ENCODE results near the gene ZNF276. TPM values are rescaled to one million over a fixed set of nuclear protein-coding genes. Genes with fewer than 3 reads are reported as not detected.

Gene ZNF276
- polyA plus RNA-seq, 4 donors = 19.3 to 37.1 (median 28.2) TPM

GRCh38 chr16:89733322-89733721, 12.0 kb downstream of the ZNF276 start:
- no peaks in the 10 kb centered on the region for H3K4me1 ChIP-seq (ENCODE audit: control insufficient read depth in 3 of 3, insufficient read depth in 2 of 3, low read depth in 1 of 3, low read length in 2 of 3)
- peaks cover 18 to 100% (median 42%) of the 10 kb centered on the region in 3 donors for H3K36me3 ChIP-seq (ENCODE audit: control insufficient read depth in 3 of 3, insufficient read depth in 2 of 3, low read depth in 1 of 3, low read length in 3 of 3)
- 86 to 89% (median 88%) methylated on average over 17 of the region's 17 CpGs for whole genome bisulfite sequencing, 3 donors
- H3K27ac ChIP-seq (ENCODE audit: low read depth in 1 of 3, low read length in 2 of 3) = no peak overlapping the region
- H3K9me3 ChIP-seq (ENCODE audit: control insufficient read depth in 2 of 2, insufficient read depth in 1 of 2, low read depth in 1 of 2, low read length in 1 of 2) = no peaks in the 10 kb centered on the region
- no peak for DNase-seq
- FAIRE-seq = no peak
- no peaks in the 10 kb centered on the region for H3K27me3 ChIP-seq (ENCODE audit: control insufficient read depth in 3 of 3, insufficient read depth in 3 of 3, low read length in 3 of 3)
- no peak overlapping the region for H3K4me3 ChIP-seq (ENCODE audit: low read depth in 1 of 3, low read length in 3 of 3)

- DNase-seq (no peak), FAIRE-seq (no peak)
- Histone ChIP-seq H3K27ac (ENCODE audit: low read depth in 1 of 3, low read length in 2 of 3) (no peak overlapping the region), H3K27me3 (ENCODE audit: control insufficient read depth in 3 of 3, insufficient read depth in 3 of 3, low read length in 3 of 3) (no peaks in the 10 kb centered on the region), H3K4me3 (ENCODE audit: low read depth in 1 of 3, low read length in 3 of 3) (no peak overlapping the region), H3K36me3 (ENCODE audit: control insufficient read depth in 3 of 3, insufficient read depth in 2 of 3, low read depth in 1 of 3, low read length in 3 of 3) (peaks cover 21 to 100% (median 45%) of the 10 kb centered on the region in 3 donors), H3K9me3 (ENCODE audit: control insufficient read depth in 2 of 2, insufficient read depth in 1 of 2, low read depth in 1 of 2, low read length in 1 of 2) (no peaks in the 10 kb centered on the region), H3K4me1 (ENCODE audit: control insufficient read depth in 3 of 3, insufficient read depth in 2 of 3, low read depth in 1 of 3, low read length in 2 of 3) (no peaks in the 10 kb centered on the region)
- 92 to 93% (median 92%) methylated on average over 21 of the region's 21 CpGs for WGBS, 3 donors
Measured at GRCh38 chr16:89733792-89734191, 12.5 kb downstream of the ZNF276 start.

GRCh38 chr16:89736554-89736953, 15.2 kb downstream of the ZNF276 start:
- Histone ChIP-seq H3K27ac (ENCODE audit: low read depth in 1 of 3, low read length in 2 of 3) (no peak overlapping the region), H3K9me3 (ENCODE audit: control insufficient read depth in 2 of 2, insufficient read depth in 1 of 2, low read depth in 1 of 2, low read length in 1 of 2) (no peaks in the 10 kb centered on the region), H3K36me3 (ENCODE audit: control insufficient read depth in 3 of 3, insufficient read depth in 2 of 3, low read depth in 1 of 3, low read length in 3 of 3) (peaks cover 22 to 98% (median 39%) of the 10 kb centered on the region in 3 donors), H3K4me3 (ENCODE audit: low read depth in 1 of 3, low read length in 3 of 3) (no peak overlapping the region), H3K4me1 (ENCODE audit: control insufficient read depth in 3 of 3, insufficient read depth in 2 of 3, low read depth in 1 of 3, low read length in 2 of 3) (no peaks in the 10 kb centered on the region), H3K27me3 (ENCODE audit: control insufficient read depth in 3 of 3, insufficient read depth in 3 of 3, low read length in 3 of 3) (no peaks in the 10 kb centered on the region)
- WGBS, 3 donors = 97 to 100% (median 98%) methylated on average over 2 to 3 of the region's 3 CpGs
- no peak for DNase-seq
- FAIRE-seq = no peak

GRCh38 chr16:89737341-89738071, 16.2 kb downstream of the ZNF276 start:
- H3K27me3 ChIP-seq (ENCODE audit: control insufficient read depth in 3 of 3, insufficient read depth in 3 of 3, low read length in 3 of 3) = no peaks in the 10 kb centered on the region
- no peaks in the 10 kb centered on the region for H3K9me3 ChIP-seq (ENCODE audit: control insufficient read depth in 2 of 2, insufficient read depth in 1 of 2, low read depth in 1 of 2, low read length in 1 of 2)
- peaks cover 22 to 98% (median 33%) of the 10 kb centered on the region in 3 donors for H3K36me3 ChIP-seq (ENCODE audit: control insufficient read depth in 3 of 3, insufficient read depth in 2 of 3, low read depth in 1 of 3, low read length in 3 of 3)
- no peak overlapping the region for H3K27ac ChIP-seq (ENCODE audit: low read depth in 1 of 3, low read length in 2 of 3)
- DNase-seq (peak in 1 of 2 donors; percentile 36), FAIRE-seq (no peak)
- WGBS, 3 donors = 78 to 90% (median 84%) methylated on average over 20 of the region's 20 CpGs
- no peak overlapping the region for H3K4me3 ChIP-seq (ENCODE audit: low read depth in 1 of 3, low read length in 3 of 3)
- no peaks in the 10 kb centered on the region for H3K4me1 ChIP-seq (ENCODE audit: control insufficient read depth in 3 of 3, insufficient read depth in 2 of 3, low read depth in 1 of 3, low read length in 2 of 3)

- Histone ChIP-seq H3K36me3 (ENCODE audit: control insufficient read depth in 3 of 3, insufficient read depth in 2 of 3, low read depth in 1 of 3, low read length in 3 of 3) (peaks cover 19 to 97% (median 32%) of the 10 kb centered on the region in 3 donors), H3K9me3 (ENCODE audit: control insufficient read depth in 2 of 2, insufficient read depth in 1 of 2, low read depth in 1 of 2, low read length in 1 of 2) (no peaks in the 10 kb centered on the region), H3K4me3 (ENCODE audit: low read depth in 1 of 3, low read length in 3 of 3) (no peak overlapping the region), H3K27me3 (ENCODE audit: control insufficient read depth in 3 of 3, insufficient read depth in 3 of 3, low read length in 3 of 3) (no peaks in the 10 kb centered on the region), H3K4me1 (ENCODE audit: control insufficient read depth in 3 of 3, insufficient read depth in 2 of 3, low read depth in 1 of 3, low read length in 2 of 3) (no peaks in the 10 kb centered on the region), H3K27ac (ENCODE audit: low read depth in 1 of 3, low read length in 2 of 3) (no peak overlapping the region)
- FAIRE-seq (no peak), DNase-seq (no peak)
- 88 to 95% (median 90%) methylated on average over 14 of the region's 14 CpGs for WGBS, 3 donors
Measured at GRCh38 chr16:89738072-89738377, 16.7 kb downstream of the ZNF276 start.

GRCh38 chr16:89738538-89739317, 17.4 kb downstream of the ZNF276 start:
- no peak for FAIRE-seq

GRCh38 chr16:89739383-89739782, 18.0 kb downstream of the ZNF276 start:
- Histone ChIP-seq H3K27ac (ENCODE audit: low read depth in 1 of 3, low read length in 2 of 3) (no peak overlapping the region), H3K36me3 (ENCODE audit: control insufficient read depth in 3 of 3, insufficient read depth in 2 of 3, low read depth in 1 of 3, low read length in 3 of 3) (peaks cover 19 to 94% (median 28%) of the 10 kb centered on the region in 3 donors), H3K27me3 (ENCODE audit: control insufficient read depth in 3 of 3, insufficient read depth in 3 of 3, low read length in 3 of 3) (no peaks in the 10 kb centered on the region), H3K9me3 (ENCODE audit: control insufficient read depth in 2 of 2, insufficient read depth in 1 of 2, low read depth in 1 of 2, low read length in 1 of 2) (no peaks in the 10 kb centered on the region), H3K4me1 (ENCODE audit: control insufficient read depth in 3 of 3, insufficient read depth in 2 of 3, low read depth in 1 of 3, low read length in 2 of 3) (no peaks in the 10 kb centered on the region), H3K4me3 (ENCODE audit: low read depth in 1 of 3, low read length in 3 of 3) (no peak overlapping the region)
- no peak for DNase-seq
- FAIRE-seq = no peak
- 82 to 88% (median 84%) methylated on average over 9 of the region's 9 CpGs for WGBS, 3 donors

More at GRCh38 chr16:89738538-89739317, 17.4 kb downstream of the ZNF276 start:
- DNase-seq = no peak
- Histone ChIP-seq H3K36me3 (ENCODE audit: control insufficient read depth in 3 of 3, insufficient read depth in 2 of 3, low read depth in 1 of 3, low read length in 3 of 3) (peaks cover 19 to 95% (median 30%) of the 10 kb centered on the region in 3 donors), H3K9me3 (ENCODE audit: control insufficient read depth in 2 of 2, insufficient read depth in 1 of 2, low read depth in 1 of 2, low read length in 1 of 2) (no peaks in the 10 kb centered on the region), H3K27ac (ENCODE audit: low read depth in 1 of 3, low read length in 2 of 3) (no peak overlapping the region), H3K27me3 (ENCODE audit: control insufficient read depth in 3 of 3, insufficient read depth in 3 of 3, low read length in 3 of 3) (no peaks in the 10 kb centered on the region), H3K4me1 (ENCODE audit: control insufficient read depth in 3 of 3, insufficient read depth in 2 of 3, low read depth in 1 of 3, low read length in 2 of 3) (no peaks in the 10 kb centered on the region), H3K4me3 (ENCODE audit: low read depth in 1 of 3, low read length in 3 of 3) (no peak overlapping the region)
- 69 to 81% (median 71%) methylated on average over 20 of the region's 20 CpGs for WGBS, 3 donors

GRCh38 chr16:89741342-89742014, 20.1 kb downstream of the ZNF276 start:
- no peak overlapping the region for H3K4me3 ChIP-seq (ENCODE audit: low read depth in 1 of 3, low read length in 3 of 3)
- no peak overlapping the region for H3K27ac ChIP-seq (ENCODE audit: low read depth in 1 of 3, low read length in 2 of 3)
- 84 to 92% (median 85%) methylated on average over 11 of the region's 11 CpGs for WGBS, 3 donors
- FAIRE-seq (no peak), DNase-seq (no peak)
- H3K36me3 ChIP-seq (ENCODE audit: control insufficient read depth in 3 of 3, insufficient read depth in 2 of 3, low read depth in 1 of 3, low read length in 3 of 3) = peaks cover 16 to 92% (median 25%) of the 10 kb centered on the region in 3 donors
- no peaks in the 10 kb centered on the region for H3K27me3 ChIP-seq (ENCODE audit: control insufficient read depth in 3 of 3, insufficient read depth in 3 of 3, low read length in 3 of 3)
- H3K9me3 ChIP-seq (ENCODE audit: control insufficient read depth in 2 of 2, insufficient read depth in 1 of 2, low read depth in 1 of 2, low read length in 1 of 2) = no peaks in the 10 kb centered on the region
- no peaks in the 10 kb centered on the region for H3K4me1 ChIP-seq (ENCODE audit: control insufficient read depth in 3 of 3, insufficient read depth in 2 of 3, low read depth in 1 of 3, low read length in 2 of 3)
